Stomach (tissue), 4 donors: ENCODE data around the gene GBX2.

Experiments
- EP300 ChIP-seq: sonication (generic); formaldehyde crosslinking; IDR thresholded peaks from one replicate; pipeline ENCODE4 v1.6.1; 2017; ENCODE audit warnings: antibody characterized with exemption
- TF ChIP-seq, protein P1 (sequence below), 7 experiments: fragments of 450-650 bp in 4 of 7; fragments of 200-600 bp in 3 of 7; sonication (generic) in 3 of 7; IDR thresholded peaks; one replicate each; pipeline ENCODE4 v1.5.1; 2016 to 2019; ENCODE audit warnings: antibody characterized with exemption in 7 of 7, control low read depth in 2 of 7, mild to moderate bottlenecking in 1 of 7

GRCh38 chr2:236120829-236121228, 47.4 kb downstream of the GBX2 start:
- TF ChIP-seq EP300, result no peak
- TF ChIP-seq, protein P1, sequence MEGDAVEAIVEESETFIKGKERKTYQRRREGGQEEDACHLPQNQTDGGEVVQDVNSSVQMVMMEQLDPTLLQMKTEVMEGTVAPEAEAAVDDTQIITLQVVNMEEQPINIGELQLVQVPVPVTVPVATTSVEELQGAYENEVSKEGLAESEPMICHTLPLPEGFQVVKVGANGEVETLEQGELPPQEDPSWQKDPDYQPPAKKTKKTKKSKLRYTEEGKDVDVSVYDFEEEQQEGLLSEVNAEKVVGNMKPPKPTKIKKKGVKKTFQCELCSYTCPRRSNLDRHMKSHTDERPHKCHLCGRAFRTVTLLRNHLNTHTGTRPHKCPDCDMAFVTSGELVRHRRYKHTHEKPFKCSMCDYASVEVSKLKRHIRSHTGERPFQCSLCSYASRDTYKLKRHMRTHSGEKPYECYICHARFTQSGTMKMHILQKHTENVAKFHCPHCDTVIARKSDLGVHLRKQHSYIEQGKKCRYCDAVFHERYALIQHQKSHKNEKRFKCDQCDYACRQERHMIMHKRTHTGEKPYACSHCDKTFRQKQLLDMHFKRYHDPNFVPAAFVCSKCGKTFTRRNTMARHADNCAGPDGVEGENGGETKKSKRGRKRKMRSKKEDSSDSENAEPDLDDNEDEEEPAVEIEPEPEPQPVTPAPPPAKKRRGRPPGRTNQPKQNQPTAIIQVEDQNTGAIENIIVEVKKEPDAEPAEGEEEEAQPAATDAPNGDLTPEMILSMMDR (IDR thresholded peaks at IDR 0.05), result no peak
